ENCODE results near the gene SYNE2. TPM values are rescaled to one million over a fixed set of nuclear protein-coding genes. Genes with fewer than 3 reads are reported as not detected.

SYNE2 gene
- total and polyA plus RNA-seq, 10 of the 15 experiments (the other 5 are each of a cell fraction or from before 2014, with no cell fraction given), result 2.1 to 52.7 (median 38.1) TPM

DNA sequence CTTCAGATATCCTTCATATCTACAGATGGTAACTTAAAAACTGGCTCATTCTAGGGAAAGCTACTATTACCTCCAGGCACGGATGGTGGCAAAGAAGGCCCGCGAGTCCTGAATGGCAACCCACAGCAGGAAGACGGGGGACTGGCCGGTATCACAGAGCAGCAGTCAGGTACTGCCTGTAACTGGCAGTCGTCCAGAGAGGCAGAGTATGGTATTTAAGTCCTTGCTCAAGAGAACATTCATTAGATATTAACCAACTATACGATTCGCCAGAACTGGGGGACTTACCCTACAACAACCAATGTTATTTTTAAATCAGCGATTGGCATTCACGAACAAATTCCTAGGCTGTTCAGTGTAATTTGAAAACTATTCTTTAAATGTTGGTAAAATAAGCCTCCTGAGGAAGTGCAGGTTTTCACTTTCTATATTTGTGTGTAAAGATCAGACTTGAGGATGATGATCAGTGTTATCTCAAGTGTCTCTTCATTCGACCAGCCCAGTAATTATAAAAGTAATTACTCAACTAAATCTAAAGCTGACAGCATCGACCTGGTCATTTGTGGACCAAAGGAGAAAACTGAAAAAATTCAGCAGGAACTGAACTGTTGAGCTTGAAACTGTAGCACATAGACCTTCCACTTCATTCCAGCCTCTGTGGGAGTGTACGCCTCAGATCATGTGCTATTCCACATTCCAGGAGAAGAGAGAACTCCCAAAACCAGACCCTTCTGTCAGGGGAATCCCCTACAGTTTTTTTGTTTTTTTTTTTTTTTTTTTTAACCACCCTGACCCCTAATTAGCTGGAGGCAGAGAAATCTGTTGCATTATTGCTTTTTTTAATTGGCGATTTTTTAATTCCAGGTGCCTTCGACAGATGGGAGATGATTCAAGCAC lies 365.8 kb downstream of the SYNE2 start (continued):
- TF ChIP-seq, protein P1, sequence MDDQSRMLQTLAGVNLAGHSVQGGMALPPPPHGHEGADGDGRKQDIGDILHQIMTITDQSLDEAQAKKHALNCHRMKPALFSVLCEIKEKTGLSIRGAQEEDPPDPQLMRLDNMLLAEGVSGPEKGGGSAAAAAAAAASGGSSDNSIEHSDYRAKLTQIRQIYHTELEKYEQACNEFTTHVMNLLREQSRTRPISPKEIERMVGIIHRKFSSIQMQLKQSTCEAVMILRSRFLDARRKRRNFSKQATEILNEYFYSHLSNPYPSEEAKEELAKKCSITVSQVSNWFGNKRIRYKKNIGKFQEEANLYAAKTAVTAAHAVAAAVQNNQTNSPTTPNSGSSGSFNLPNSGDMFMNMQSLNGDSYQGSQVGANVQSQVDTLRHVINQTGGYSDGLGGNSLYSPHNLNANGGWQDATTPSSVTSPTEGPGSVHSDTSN (IDR thresholded peaks at IDR 0.05; ENCODE audit: insufficient replicate concordance, low read depth, low read length), result peak; percentile 27
- TF ChIP-seq, protein P2, sequence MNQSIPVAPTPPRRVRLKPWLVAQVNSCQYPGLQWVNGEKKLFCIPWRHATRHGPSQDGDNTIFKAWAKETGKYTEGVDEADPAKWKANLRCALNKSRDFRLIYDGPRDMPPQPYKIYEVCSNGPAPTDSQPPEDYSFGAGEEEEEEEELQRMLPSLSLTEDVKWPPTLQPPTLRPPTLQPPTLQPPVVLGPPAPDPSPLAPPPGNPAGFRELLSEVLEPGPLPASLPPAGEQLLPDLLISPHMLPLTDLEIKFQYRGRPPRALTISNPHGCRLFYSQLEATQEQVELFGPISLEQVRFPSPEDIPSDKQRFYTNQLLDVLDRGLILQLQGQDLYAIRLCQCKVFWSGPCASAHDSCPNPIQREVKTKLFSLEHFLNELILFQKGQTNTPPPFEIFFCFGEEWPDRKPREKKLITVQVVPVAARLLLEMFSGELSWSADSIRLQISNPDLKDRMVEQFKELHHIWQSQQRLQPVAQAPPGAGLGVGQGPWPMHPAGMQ (IDR thresholded peaks at IDR 0.05; ENCODE audit: borderline replicate concordance), result no peak
- peak; percentile 14; the same call in 1 of the 2 replicates for TF ChIP-seq ATF7 (IDR thresholded peaks at IDR 0.05; ENCODE audit: low read depth)
- peak; percentile 23; the same call in 1 of the 2 replicates for TF ChIP-seq MTA2 (IDR thresholded peaks at IDR 0.05; ENCODE audit: low read depth)
- TF ChIP-seq EP300 (IDR thresholded peaks at IDR 0.05; ENCODE audit: borderline replicate concordance in 1 of 2, control insufficient read depth in 1 of 2, low read depth in 2 of 2, low read length in 2 of 2), result 0 out of 4 replicates have a peak, but pooled peaks of 1 of the 2 experiments have one; percentile 8
- no peak for TF ChIP-seq STAT3 (IDR thresholded peaks at IDR 0.05; ENCODE audit: low read depth, low read length)

DNA sequence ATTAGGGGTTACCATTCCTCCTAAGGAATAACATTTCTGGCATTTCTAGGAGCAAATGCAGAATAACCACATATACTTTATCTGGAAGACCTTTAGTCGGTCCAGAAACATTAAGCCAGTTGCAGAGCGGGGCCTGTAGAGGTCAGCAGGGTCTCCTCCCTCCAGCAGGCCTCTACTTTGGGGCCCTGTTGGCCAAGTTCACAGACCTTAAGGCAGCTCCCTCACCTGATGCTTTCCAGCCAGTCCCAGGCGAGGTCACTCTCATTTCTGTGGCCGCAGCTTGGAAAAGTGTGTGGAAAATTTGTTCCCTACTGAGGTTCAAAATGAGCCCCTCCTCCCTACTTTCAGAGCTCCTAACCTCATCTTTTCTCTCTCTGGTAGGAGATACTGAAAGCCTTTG lies 367.3 kb downstream of the SYNE2 start:
- no peaks in the 10 kb centered on the region for H3K27me3 ChIP-seq (replicated peaks in 1 of 2; ENCODE audit: control insufficient read depth in 2 of 2, insufficient read depth in 2 of 2, low read length in 1 of 2)
- CTCF ChIA-PET, result interaction anchor here (0.7 kb wide), 1 partner anchor 80 kb away, joined by 3 read pairs; no protein-coding TSS in a partner anchor
- H3K4me2 ChIP-seq (ENCODE audit: control insufficient read depth, insufficient read depth), result no peak overlapping the region
- H3K36me3 ChIP-seq (ENCODE audit: control insufficient read depth in 2 of 2, insufficient read depth in 2 of 2, low read length in 1 of 2), result peaks cover 8 to 38% of the 10 kb centered on the region in 2 experiments
- no peak for DNase-seq (ENCODE audit: low read depth, low spot score)
- BruUV-seq (replicated peaks), result no TSS peak
- in situ Hi-C loops (cut with MboI), result no loop called here
- H3K27ac ChIP-seq (ENCODE audit: control insufficient read depth, insufficient read depth), result no peak overlapping the region
- 80% methylated on average over 4 of the region's 4 CpGs for WGBS (ENCODE audit: insufficient coverage, insufficient replicate concordance, low lambda C conversion rate, missing lambda C conversion rate)
- no peaks in the 10 kb centered on the region for H4K20me1 ChIP-seq (ENCODE audit: control insufficient read depth, insufficient read depth)
- H3K9me3 ChIP-seq (replicated peaks; ENCODE audit: control insufficient read depth, insufficient read depth, low read length), result no peaks in the 10 kb centered on the region
- RAD21 ChIA-PET (ENCODE audit: unreplicated experiment), result no interaction called here
- FAIRE-seq, result no peak
- TF ChIP-seq POU2F2 (IDR thresholded peaks at IDR 0.05; ENCODE audit: borderline replicate concordance, low read depth, low read length) (no peak), WRNIP1 (IDR thresholded peaks at IDR 0.05; ENCODE audit: borderline replicate concordance, low read depth, low read length) (no peak)
- TF ChIP-seq, protein P3, sequence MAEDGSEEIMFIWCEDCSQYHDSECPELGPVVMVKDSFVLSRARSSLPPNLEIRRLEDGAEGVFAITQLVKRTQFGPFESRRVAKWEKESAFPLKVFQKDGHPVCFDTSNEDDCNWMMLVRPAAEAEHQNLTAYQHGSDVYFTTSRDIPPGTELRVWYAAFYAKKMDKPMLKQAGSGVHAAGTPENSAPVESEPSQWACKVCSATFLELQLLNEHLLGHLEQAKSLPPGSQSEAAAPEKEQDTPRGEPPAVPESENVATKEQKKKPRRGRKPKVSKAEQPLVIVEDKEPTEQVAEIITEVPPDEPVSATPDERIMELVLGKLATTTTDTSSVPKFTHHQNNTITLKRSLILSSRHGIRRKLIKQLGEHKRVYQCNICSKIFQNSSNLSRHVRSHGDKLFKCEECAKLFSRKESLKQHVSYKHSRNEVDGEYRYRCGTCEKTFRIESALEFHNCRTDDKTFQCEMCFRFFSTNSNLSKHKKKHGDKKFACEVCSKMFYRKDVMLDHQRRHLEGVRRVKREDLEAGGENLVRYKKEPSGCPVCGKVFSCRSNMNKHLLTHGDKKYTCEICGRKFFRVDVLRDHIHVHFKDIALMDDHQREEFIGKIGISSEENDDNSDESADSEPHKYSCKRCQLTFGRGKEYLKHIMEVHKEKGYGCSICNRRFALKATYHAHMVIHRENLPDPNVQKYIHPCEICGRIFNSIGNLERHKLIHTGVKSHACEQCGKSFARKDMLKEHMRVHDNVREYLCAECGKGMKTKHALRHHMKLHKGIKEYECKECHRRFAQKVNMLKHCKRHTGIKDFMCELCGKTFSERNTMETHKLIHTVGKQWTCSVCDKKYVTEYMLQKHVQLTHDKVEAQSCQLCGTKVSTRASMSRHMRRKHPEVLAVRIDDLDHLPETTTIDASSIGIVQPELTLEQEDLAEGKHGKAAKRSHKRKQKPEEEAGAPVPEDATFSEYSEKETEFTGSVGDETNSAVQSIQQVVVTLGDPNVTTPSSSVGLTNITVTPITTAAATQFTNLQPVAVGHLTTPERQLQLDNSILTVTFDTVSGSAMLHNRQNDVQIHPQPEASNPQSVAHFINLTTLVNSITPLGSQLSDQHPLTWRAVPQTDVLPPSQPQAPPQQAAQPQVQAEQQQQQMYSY (CRISPR knock-in tag; IDR thresholded peaks at IDR 0.05), result no peak
- no peak overlapping the region for H2AFZ ChIP-seq (ENCODE audit: control insufficient read depth, low read depth, low read length)
- ATAC-seq, result no peak
- no peak overlapping the region for H3K4me3 ChIP-seq
- peaks cover 30% of the 10 kb centered on the region for H3K4me1 ChIP-seq (ENCODE audit: control insufficient read depth, insufficient read depth, low read length)
- no peak overlapping the region for H3K9ac ChIP-seq (ENCODE audit: control insufficient read depth, insufficient read depth, low read length)
- POLR2A ChIA-PET, result no interaction called here
- SMC1A ChIA-PET (ENCODE audit: uncharacterized antibody, unreplicated experiment), result interaction anchor here (1.1 to 3.6 kb wide), 3 partner anchors 12 to 76 kb away, joined by 3 to 19 read pairs (median 3); no protein-coding TSS in a partner anchor
- intact Hi-C loops (cut with micrococcal nuclease; ENCODE audit: unreplicated experiment), result no loop called here
- H3K79me2 ChIP-seq (ENCODE audit: control insufficient read depth, insufficient read depth, low read length), result no peaks in the 10 kb centered on the region
